Ovary (tissue), 3 donors: ENCODE measurements around the gene MRNIP.
"Not testable (repeated sequence)": the region's sequence is repeated elsewhere in the genome, so short reads cannot be mapped to it uniquely, and the experiment has no call there.

ENCODE experiments used
- POLR2A ChIP-seq: fragments of 450-650 bp; IDR thresholded peaks from one replicate; pipeline ENCODE4 v1.6.1; 2017; ENCODE audit warnings: antibody characterized with exemption, mild to moderate bottlenecking, moderate library complexity
- TF ChIP-seq, protein P1 (sequence below), 3 donors: fragments of 450-650 bp in 2 of 3; fragments of 200-600 bp in 1 of 3; IDR thresholded peaks; one replicate each; pipeline versions ENCODE4 v1.5.1 to v1.8.0; 2016 to 2022; ENCODE audit warnings: antibody characterized with exemption in 3 of 3, mild to moderate bottlenecking in 1 of 3
- donor health status: DM: no; HTN: no; CAD: no.

DNA sequence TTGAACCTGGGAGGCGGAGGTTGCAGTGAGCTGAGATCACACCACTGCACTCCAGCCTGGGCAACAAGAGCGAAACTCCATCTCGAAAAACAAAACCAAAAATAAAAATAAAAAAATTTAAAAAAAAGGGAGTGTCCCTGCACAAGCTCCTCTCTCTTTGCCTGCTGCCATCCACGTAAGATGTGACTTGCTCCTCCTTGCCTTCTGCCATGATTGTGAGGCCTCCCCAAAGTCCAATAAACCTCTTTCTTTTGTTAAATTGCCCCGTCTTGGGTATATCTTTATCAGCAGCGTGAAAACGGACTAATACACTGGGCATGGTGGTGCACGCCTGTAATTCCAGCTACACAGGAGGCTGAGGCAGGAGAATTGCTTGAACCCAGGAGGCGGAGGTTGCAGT, 69.3 kb downstream of the MRNIP start:
- TF ChIP-seq, protein P1, sequence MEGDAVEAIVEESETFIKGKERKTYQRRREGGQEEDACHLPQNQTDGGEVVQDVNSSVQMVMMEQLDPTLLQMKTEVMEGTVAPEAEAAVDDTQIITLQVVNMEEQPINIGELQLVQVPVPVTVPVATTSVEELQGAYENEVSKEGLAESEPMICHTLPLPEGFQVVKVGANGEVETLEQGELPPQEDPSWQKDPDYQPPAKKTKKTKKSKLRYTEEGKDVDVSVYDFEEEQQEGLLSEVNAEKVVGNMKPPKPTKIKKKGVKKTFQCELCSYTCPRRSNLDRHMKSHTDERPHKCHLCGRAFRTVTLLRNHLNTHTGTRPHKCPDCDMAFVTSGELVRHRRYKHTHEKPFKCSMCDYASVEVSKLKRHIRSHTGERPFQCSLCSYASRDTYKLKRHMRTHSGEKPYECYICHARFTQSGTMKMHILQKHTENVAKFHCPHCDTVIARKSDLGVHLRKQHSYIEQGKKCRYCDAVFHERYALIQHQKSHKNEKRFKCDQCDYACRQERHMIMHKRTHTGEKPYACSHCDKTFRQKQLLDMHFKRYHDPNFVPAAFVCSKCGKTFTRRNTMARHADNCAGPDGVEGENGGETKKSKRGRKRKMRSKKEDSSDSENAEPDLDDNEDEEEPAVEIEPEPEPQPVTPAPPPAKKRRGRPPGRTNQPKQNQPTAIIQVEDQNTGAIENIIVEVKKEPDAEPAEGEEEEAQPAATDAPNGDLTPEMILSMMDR (IDR thresholded peaks at IDR 0.05): not testable (repeated sequence)
- TF ChIP-seq POLR2A: not testable (repeated sequence)
